ENCODE measurements around the gene RTEL1.

RTEL1 gene

DNA sequence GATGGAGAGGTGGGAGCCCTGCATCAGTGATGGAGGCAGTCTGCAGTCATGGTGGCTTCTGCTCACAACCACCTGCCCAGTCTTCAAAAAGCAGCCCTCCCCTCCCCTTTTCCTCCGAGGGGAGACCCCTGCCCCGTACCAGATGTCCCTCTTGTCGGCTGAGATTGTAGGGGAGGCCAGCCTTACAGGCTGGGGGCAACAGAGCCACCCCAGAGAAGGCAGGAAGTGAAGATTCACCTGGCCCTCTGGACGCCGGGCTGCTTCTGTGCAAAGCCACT is 42.9 kb downstream of the RTEL1 start:
- peaks cover 3% of the 10 kb centered on the region for H4K20me1 ChIP-seq (ENCODE audit: control insufficient read depth, insufficient read depth, low read depth, low read length)
- no peaks in the 10 kb centered on the region for H3F3A ChIP-seq (ENCODE audit: control insufficient read depth, insufficient read depth)
- no peak overlapping the region for H3K27ac ChIP-seq (ENCODE audit: low read depth, low read length)
- H3K9me3 ChIP-seq (ENCODE audit: control insufficient read depth, insufficient read depth, low read length): no peaks in the 10 kb centered on the region
- no peaks in the 10 kb centered on the region for H3K27me3 ChIP-seq (ENCODE audit: control insufficient read depth, low read length)
- H3K4me1 ChIP-seq (ENCODE audit: control insufficient read depth, low read length): peaks cover 10% of the 10 kb centered on the region
- no peaks in the 10 kb centered on the region for H3K9me2 ChIP-seq (replicated peaks; ENCODE audit: control insufficient read depth, low read length)
- H3K4me2 ChIP-seq (ENCODE audit: low read length): no peak overlapping the region
- TF ChIP-seq CTCF (IDR thresholded peaks at IDR 0.05; ENCODE audit: low read depth, low read length, poor library complexity, severe bottlenecking): no peak
- no peak for TF ChIP-seq EZH2phosphoT487 (IDR thresholded peaks at IDR 0.05; ENCODE audit: borderline replicate concordance, low read length)
- H3K79me2 ChIP-seq (ENCODE audit: control insufficient read depth, low read length): peaks cover 12% of the 10 kb centered on the region
- H3K36me3 ChIP-seq (ENCODE audit: control insufficient read depth, low read length): peaks cover 25% of the 10 kb centered on the region
- no peak overlapping the region for H3K4me3 ChIP-seq (ENCODE audit: low read length)

GRCh38 chr20:63701329-63702035 is 43.4 kb downstream of the RTEL1 start:
- no peaks in the 10 kb centered on the region for H3F3A ChIP-seq (ENCODE audit: control insufficient read depth, insufficient read depth)
- H3K27me3 ChIP-seq (ENCODE audit: control insufficient read depth, low read length): no peaks in the 10 kb centered on the region
- H3K4me1 ChIP-seq (ENCODE audit: control insufficient read depth, low read length): peaks cover 15% of the 10 kb centered on the region
- H3K27ac ChIP-seq (ENCODE audit: low read depth, low read length): no peak overlapping the region
- H3K9me3 ChIP-seq (ENCODE audit: control insufficient read depth, insufficient read depth, low read length): no peaks in the 10 kb centered on the region
- H3K79me2 ChIP-seq (ENCODE audit: control insufficient read depth, low read length): peaks cover 17% of the 10 kb centered on the region
- H3K4me3 ChIP-seq (ENCODE audit: low read length): no peak overlapping the region
- H3K4me2 ChIP-seq (ENCODE audit: low read length): no peak overlapping the region
- peaks cover 30% of the 10 kb centered on the region for H3K36me3 ChIP-seq (ENCODE audit: control insufficient read depth, low read length)
- TF ChIP-seq CTCF (IDR thresholded peaks at IDR 0.05; ENCODE audit: low read depth, low read length, poor library complexity, severe bottlenecking) (no peak), EZH2phosphoT487 (IDR thresholded peaks at IDR 0.05; ENCODE audit: borderline replicate concordance, low read length) (no peak)
- H4K20me1 ChIP-seq (ENCODE audit: control insufficient read depth, insufficient read depth, low read depth, low read length): peaks cover 7% of the 10 kb centered on the region
- H3K9me2 ChIP-seq (replicated peaks; ENCODE audit: control insufficient read depth, low read length): no peaks in the 10 kb centered on the region

GRCh38 chr20:63702036-63702665 is 44.0 kb downstream of the RTEL1 start:
- no peaks in the 10 kb centered on the region for H3K27me3 ChIP-seq (ENCODE audit: control insufficient read depth, low read length)
- peaks cover 17% of the 10 kb centered on the region for H3K4me1 ChIP-seq (ENCODE audit: control insufficient read depth, low read length)
- no peak overlapping the region for H3K4me2 ChIP-seq (ENCODE audit: low read length)
- H3K79me2 ChIP-seq (ENCODE audit: control insufficient read depth, low read length): peaks cover 23% of the 10 kb centered on the region
- H3K36me3 ChIP-seq (ENCODE audit: control insufficient read depth, low read length): peaks cover 32% of the 10 kb centered on the region
- no peaks in the 10 kb centered on the region for H3K9me3 ChIP-seq (ENCODE audit: control insufficient read depth, insufficient read depth, low read length)
- H4K20me1 ChIP-seq (ENCODE audit: control insufficient read depth, insufficient read depth, low read depth, low read length): peaks cover 9% of the 10 kb centered on the region
- H3F3A ChIP-seq (ENCODE audit: control insufficient read depth, insufficient read depth): no peaks in the 10 kb centered on the region
- no peak overlapping the region for H3K27ac ChIP-seq (ENCODE audit: low read depth, low read length)
- TF ChIP-seq EZH2phosphoT487 (IDR thresholded peaks at IDR 0.05; ENCODE audit: borderline replicate concordance, low read length) (no peak), CTCF (IDR thresholded peaks at IDR 0.05; ENCODE audit: low read depth, low read length, poor library complexity, severe bottlenecking) (no peak)
- no peaks in the 10 kb centered on the region for H3K9me2 ChIP-seq (replicated peaks; ENCODE audit: control insufficient read depth, low read length)
- no peak overlapping the region for H3K4me3 ChIP-seq (ENCODE audit: low read length)

Measured in DOHH2 (cell line).